ELF-1 (cell line): ENCODE results near the gene KCP.

Experiments
- DNase-seq: peaks from one replicate; pipeline ENCODE4 v3.0.0-alpha.2; 2016; ENCODE audit warnings: low read depth, low spot score

The KCP gene

GRCh38 chr7:128887169-128888038 is 23.1 kb downstream of the KCP start:
- no peak for DNase-seq

GRCh38 chr7:128886391-128887168 is 23.9 kb downstream of the KCP start:
- DNase-seq, result no peak

GRCh38 chr7:128885370-128886187 is 24.9 kb downstream of the KCP start:
- no peak for DNase-seq

- DNase-seq, result no peak
These were observed 25.7 kb downstream of the KCP start for GRCh38 chr7:128884561-128885369.

- DNase-seq, result peak; percentile 90
These were observed 26.7 kb downstream of the KCP start for GRCh38 chr7:128883622-128884448.

- no peak for DNase-seq
These were observed 28.4 kb downstream of the KCP start for GRCh38 chr7:128882134-128882533.

GRCh38 chr7:128881458-128882125 is 28.9 kb downstream of the KCP start:
- no peak for DNase-seq

- no peak for DNase-seq
These were observed 29.6 kb downstream of the KCP start for GRCh38 chr7:128880791-128881457.

GRCh38 chr7:128879939-128880746 is 30.4 kb downstream of the KCP start:
- peak; percentile 86 for DNase-seq

GRCh38 chr7:128879461-128879938 is 31.0 kb downstream of the KCP start:
- no peak for DNase-seq

GRCh38 chr7:128878226-128879105 is 32.0 kb downstream of the KCP start:
- DNase-seq, result no peak

- DNase-seq, result no peak
These were observed 32.8 kb downstream of the KCP start for GRCh38 chr7:128877756-128878120.

GRCh38 chr7:128876978-128877755 is 33.3 kb downstream of the KCP start:
- no peak for DNase-seq

GRCh38 chr7:128876586-128876977 is 33.9 kb downstream of the KCP start:
- DNase-seq, result no peak

GRCh38 chr7:128876127-128876526 is 34.4 kb downstream of the KCP start:
- no peak for DNase-seq

GRCh38 chr7:128875523-128875948 is 35.0 kb downstream of the KCP start:
- no peak for DNase-seq
